PC-9 (cell line): Measurements from ENCODE around the gene KRT82.

Source experiments
- EZH2 ChIP-seq: fragments of 200-600 bp; sonication (generic); IDR thresholded peaks from 2 replicates; pipeline ENCODE4 v1.8.0; 2017; ENCODE audit warnings: antibody characterized with exemption, low read depth
- TF ChIP-seq, protein P1 (sequence below): fragments of 200-600 bp; sonication (generic); conservative IDR thresholded peaks from 2 replicates; pipeline ENCODE4 v1.6.1; 2017; ENCODE audit warnings: mixed run types, antibody characterized with exemption, mild to moderate bottlenecking, moderate library complexity

GRCh38 chr12:52439420-52439819 is 33.3 kb upstream of the KRT82 start:
- TF ChIP-seq, protein P1, sequence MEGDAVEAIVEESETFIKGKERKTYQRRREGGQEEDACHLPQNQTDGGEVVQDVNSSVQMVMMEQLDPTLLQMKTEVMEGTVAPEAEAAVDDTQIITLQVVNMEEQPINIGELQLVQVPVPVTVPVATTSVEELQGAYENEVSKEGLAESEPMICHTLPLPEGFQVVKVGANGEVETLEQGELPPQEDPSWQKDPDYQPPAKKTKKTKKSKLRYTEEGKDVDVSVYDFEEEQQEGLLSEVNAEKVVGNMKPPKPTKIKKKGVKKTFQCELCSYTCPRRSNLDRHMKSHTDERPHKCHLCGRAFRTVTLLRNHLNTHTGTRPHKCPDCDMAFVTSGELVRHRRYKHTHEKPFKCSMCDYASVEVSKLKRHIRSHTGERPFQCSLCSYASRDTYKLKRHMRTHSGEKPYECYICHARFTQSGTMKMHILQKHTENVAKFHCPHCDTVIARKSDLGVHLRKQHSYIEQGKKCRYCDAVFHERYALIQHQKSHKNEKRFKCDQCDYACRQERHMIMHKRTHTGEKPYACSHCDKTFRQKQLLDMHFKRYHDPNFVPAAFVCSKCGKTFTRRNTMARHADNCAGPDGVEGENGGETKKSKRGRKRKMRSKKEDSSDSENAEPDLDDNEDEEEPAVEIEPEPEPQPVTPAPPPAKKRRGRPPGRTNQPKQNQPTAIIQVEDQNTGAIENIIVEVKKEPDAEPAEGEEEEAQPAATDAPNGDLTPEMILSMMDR, result no peak
- no peak for TF ChIP-seq EZH2
